Neuronal stem cell (in vitro differentiated cells): ENCODE measurements around the gene HINT2.

ENCODE experiments used
- DNase-seq: peaks from one replicate; pipeline ENCODE4 v3.0.0-alpha.2; 2013; ENCODE audit warnings: low spot score
- H2AFZ ChIP-seq: one replicate; pipeline ENCODE4 v1.6.1; 2013; ENCODE audit warnings: mild to moderate bottlenecking, low read length, inconsistent platforms
- H2AK5ac ChIP-seq: 2 replicates; pipeline ENCODE4 v1.6.1; 2013; ENCODE audit warnings: low read depth, mild to moderate bottlenecking, inconsistent platforms, low read length, moderate library complexity, mixed read lengths
- H2BK120ac ChIP-seq: 2 replicates; pipeline ENCODE4 v1.6.1; 2013; ENCODE audit warnings: low read depth, mild to moderate bottlenecking, inconsistent platforms, low read length, moderate library complexity, mixed read lengths
- H2BK12ac ChIP-seq: one replicate; pipeline ENCODE4 v1.6.1; 2013; ENCODE audit warnings: low read length, inconsistent platforms
- H2BK15ac ChIP-seq: 2 replicates; pipeline ENCODE4 v1.6.1; 2013; ENCODE audit warnings: mild to moderate bottlenecking, low read length, inconsistent platforms, mixed read lengths
- H2BK5ac ChIP-seq: one replicate; pipeline ENCODE4 v1.6.1; 2013; ENCODE audit warnings: inconsistent platforms, mild to moderate bottlenecking, low read length, moderate library complexity
- H3K14ac ChIP-seq: one replicate; pipeline ENCODE4 v1.6.1; 2013; ENCODE audit warnings: low read length, inconsistent platforms
- H3K18ac ChIP-seq: 2 replicates; pipeline ENCODE4 v1.6.1; 2013; ENCODE audit warnings: low read length, inconsistent platforms
- H3K23ac ChIP-seq: 2 replicates; pipeline ENCODE4 v1.6.1; 2013; ENCODE audit warnings: low read depth, mild to moderate bottlenecking, mixed read lengths, low read length, inconsistent platforms; ENCODE audit not compliant: poor library complexity
- H3K27ac ChIP-seq: replicated peaks from 3 replicates; pipeline ENCODE4 v1.5.1; 2013; ENCODE audit warnings: low read length, inconsistent platforms
- H3K27me3 ChIP-seq, 3 experiments: 2 replicates each; pipeline ENCODE4 v1.6.1; 2013; ENCODE audit warnings: low read length in 3 of 3, mild to moderate bottlenecking in 2 of 3, inconsistent platforms in 1 of 3, low read depth in 1 of 3, mixed read lengths in 1 of 3, moderate library complexity in 1 of 3; ENCODE audit not compliant: control insufficient read depth in 3 of 3, insufficient read depth in 3 of 3
- H3K36me3 ChIP-seq, 2 donors: replicated peaks in 1 of 2; 2 replicates each; pipeline ENCODE4 v1.6.1; 2013; ENCODE audit warnings: low read length in 2 of 2; ENCODE audit not compliant: control insufficient read depth in 2 of 2, insufficient read depth in 2 of 2
- H3K4ac ChIP-seq: 2 replicates; pipeline ENCODE4 v1.6.1; 2013; ENCODE audit warnings: inconsistent platforms, mild to moderate bottlenecking, low read length, moderate library complexity
- H3K4me1 ChIP-seq, 2 donors: 1 replicate in 1 of 2; 2 replicates in 1 of 2; pipeline ENCODE4 v1.6.1; 2013; ENCODE audit warnings: low read length in 2 of 2, low read depth in 1 of 2; ENCODE audit not compliant: control insufficient read depth in 2 of 2, insufficient read depth in 1 of 2
- H3K4me2 ChIP-seq: one replicate; pipeline ENCODE4 v1.6.1; 2013; ENCODE audit warnings: mild to moderate bottlenecking, low read length, inconsistent platforms; ENCODE audit not compliant: insufficient read depth, poor library complexity, severe bottlenecking
- H3K4me3 ChIP-seq, 2 donors: 2 replicates each; pipeline ENCODE4 v1.5.1; 2013; ENCODE audit warnings: low read length in 2 of 2, mild to moderate bottlenecking in 2 of 2, inconsistent platforms in 1 of 2, moderate library complexity in 1 of 2
- H3K79me1 ChIP-seq: one replicate; pipeline ENCODE4 v1.6.1; 2013; ENCODE audit warnings: low read depth, mild to moderate bottlenecking, inconsistent platforms, low read length, moderate library complexity
- H3K9ac ChIP-seq: one replicate; pipeline ENCODE4 v1.6.1; 2013; ENCODE audit warnings: mild to moderate bottlenecking, low read depth, low read length, inconsistent platforms; ENCODE audit not compliant: poor library complexity
- H3K9me3 ChIP-seq, 2 donors: replicated peaks in 1 of 2; 2 replicates each; pipeline versions ENCODE3 to v1.6.1; 2013; ENCODE audit warnings: low read length in 2 of 2, mild to moderate bottlenecking in 2 of 2, inconsistent platforms in 1 of 2, low read depth in 1 of 2, mixed read lengths in 1 of 2, moderate library complexity in 1 of 2; ENCODE audit not compliant: control insufficient read depth in 2 of 2, insufficient read depth in 1 of 2
- H4K8ac ChIP-seq: one replicate; pipeline ENCODE4 v1.6.1; 2013; ENCODE audit warnings: low read depth, mild to moderate bottlenecking, inconsistent platforms, low read length, moderate library complexity
- H4K91ac ChIP-seq: one replicate; pipeline ENCODE4 v1.6.1; 2013; ENCODE audit warnings: low read length, low read depth, mild to moderate bottlenecking, inconsistent platforms; ENCODE audit not compliant: poor library complexity
- WGBS, 2 donors: extraction: QIAGEN DNeasy Blood & Tissue Kit; methylation state at CpG; one replicate each; pipeline ENCODE4 v1.1.7; 2013; ENCODE audit warnings: missing lambda C conversion rate in 2 of 2, mixed read lengths in 1 of 2; ENCODE audit not compliant: insufficient read length in 2 of 2, insufficient replicate concordance in 1 of 2; ENCODE audit errors: extremely low coverage in 2 of 2; 5-methylcytosine and 5-hydroxymethylcytosine counted together

Gene HINT2

DNA sequence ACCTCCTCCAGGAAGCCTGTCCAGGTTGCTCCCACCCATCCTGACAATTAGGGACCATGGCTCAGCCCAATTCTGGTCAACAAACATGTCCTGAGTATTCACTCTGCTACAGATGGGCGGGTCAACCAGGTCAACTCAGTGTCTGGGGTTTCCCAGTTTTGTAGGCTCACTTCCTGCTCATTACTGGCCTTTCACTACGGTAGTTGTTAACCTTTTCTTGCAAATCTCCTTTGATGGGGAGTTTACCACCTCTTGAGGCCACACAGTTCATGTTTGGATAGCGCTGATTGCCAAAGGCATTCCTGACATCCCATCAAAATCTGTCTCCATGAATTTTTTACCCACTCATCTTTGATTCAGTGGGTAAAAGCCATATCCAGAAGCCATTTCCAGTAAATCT is 28.0 kb upstream of the HINT2 start:
- no CpG with 5 or more reads among the region's 3 CpGs for WGBS, 2 donors
- DNase-seq: no peak
- Histone ChIP-seq H2AK5ac (no peak overlapping the region), H4K91ac (no peak overlapping the region), H2BK120ac (no peak overlapping the region), H3K79me1 (no peaks in the 10 kb centered on the region), H2BK5ac (no peak overlapping the region), H4K8ac (no peak overlapping the region), H3K4me1 (peaks cover 0 to 10% of the 10 kb centered on the region in 2 donors), H3K4me3 (no peak overlapping the region), H3K18ac (no peak overlapping the region), H2AFZ (no peak overlapping the region), H3K27me3 (peaks cover 0 to 21% (median 0%) of the 10 kb centered on the region in 3 experiments), H3K4ac (no peak overlapping the region), H2BK12ac (no peak overlapping the region), H3K14ac (no peak overlapping the region), H3K36me3 (peaks cover 9 to 36% of the 10 kb centered on the region in 2 donors), H3K4me2 (no peak overlapping the region), H2BK15ac (no peak overlapping the region), H3K9ac (no peak overlapping the region), H3K23ac (no peak overlapping the region), H3K9me3 (peaks cover 0 to 1% of the 10 kb centered on the region in 2 donors), H3K27ac (no peak overlapping the region)

DNA sequence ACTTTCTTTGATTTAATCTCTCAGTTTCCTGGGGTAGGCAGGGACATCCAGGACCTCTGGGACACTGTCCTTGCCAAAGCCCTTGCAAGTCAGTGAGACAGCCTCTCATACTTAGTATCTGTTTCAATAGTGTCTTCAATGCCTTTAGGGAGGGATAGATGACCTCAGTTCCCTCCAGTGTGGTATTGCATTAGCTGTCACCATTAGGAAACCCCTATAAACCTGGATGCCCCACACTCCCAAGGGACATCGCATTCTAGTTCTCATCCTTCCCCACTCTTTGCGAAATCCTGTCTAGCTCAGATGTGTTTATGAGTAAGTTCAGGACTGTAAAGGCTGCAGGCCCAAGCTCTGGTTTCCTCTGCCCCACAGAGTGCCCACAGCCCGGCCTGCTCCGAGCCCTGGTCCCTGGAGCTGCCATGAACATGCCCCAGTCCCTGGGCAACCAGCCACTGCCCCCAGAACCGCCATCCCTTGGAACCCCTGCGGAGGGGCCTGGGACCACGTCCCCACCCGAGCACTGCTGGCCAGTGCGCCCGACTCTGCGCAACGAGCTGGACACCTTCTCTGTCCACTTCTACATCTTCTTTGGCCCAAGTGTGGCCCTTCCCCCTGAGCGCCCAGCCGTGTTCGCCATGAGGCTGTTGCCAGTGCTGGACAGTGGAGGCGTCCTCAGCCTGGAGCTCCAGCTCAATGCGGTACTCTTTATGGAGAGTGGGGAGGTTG is 27.3 kb upstream of the HINT2 start:
- no peak overlapping the region for H4K8ac ChIP-seq
- peak overlapping the region; percentile 6 for H3K23ac ChIP-seq
- WGBS, 2 donors: no CpG with 5 or more reads among the region's 17 CpGs
- no peak for DNase-seq
- H3K4me3 ChIP-seq: peak overlapping the region in 1 of 2 donors; percentile 28
- no peak overlapping the region for H3K4ac ChIP-seq
- H2BK120ac ChIP-seq: no peak overlapping the region
- H3K4me2 ChIP-seq: no peak overlapping the region
- H3K4me1 ChIP-seq: peaks cover 0 to 10% of the 10 kb centered on the region in 2 donors
- no peak overlapping the region for H2BK5ac ChIP-seq
- no peak overlapping the region for H2BK15ac ChIP-seq
- no peak overlapping the region for H2BK12ac ChIP-seq
- no peaks in the 10 kb centered on the region for H3K79me1 ChIP-seq
- no peak overlapping the region for H2AK5ac ChIP-seq
- no peak overlapping the region for H3K14ac ChIP-seq
- no peak overlapping the region for H3K18ac ChIP-seq
- no peak overlapping the region for H4K91ac ChIP-seq
- no peak overlapping the region for H3K9ac ChIP-seq
- H2AFZ ChIP-seq: no peak overlapping the region
- peaks cover 6 to 30% of the 10 kb centered on the region in 2 donors for H3K36me3 ChIP-seq
- peaks cover 0 to 1% of the 10 kb centered on the region in 2 donors for H3K9me3 ChIP-seq
- H3K27me3 ChIP-seq: peaks cover 0 to 19% (median 0%) of the 10 kb centered on the region in 3 experiments
- H3K27ac ChIP-seq: no peak overlapping the region

DNA sequence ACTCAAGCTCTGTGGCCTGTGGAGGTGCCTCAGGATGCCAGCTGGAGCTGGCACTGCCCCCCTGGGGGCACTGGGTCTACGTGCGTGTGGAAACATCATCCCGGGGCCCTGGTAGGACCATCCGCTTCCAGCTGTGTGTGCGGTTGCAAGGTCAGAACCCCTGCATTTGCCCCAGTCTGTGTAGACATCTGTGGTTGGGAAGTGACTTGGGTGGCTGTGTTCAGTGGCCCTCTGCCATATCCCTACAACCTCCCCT is 26.7 kb upstream of the HINT2 start:
- H2AFZ ChIP-seq: no peak overlapping the region
- no peak overlapping the region for H2BK12ac ChIP-seq
- H3K27ac ChIP-seq: no peak overlapping the region
- no peaks in the 10 kb centered on the region for H3K79me1 ChIP-seq
- no peak overlapping the region for H3K14ac ChIP-seq
- no peak overlapping the region for H2BK5ac ChIP-seq
- H4K91ac ChIP-seq: no peak overlapping the region
- H2BK15ac ChIP-seq: no peak overlapping the region
- no peak overlapping the region for H3K4me3 ChIP-seq
- no peak overlapping the region for H3K18ac ChIP-seq
- DNase-seq: no peak
- no peak overlapping the region for H3K4ac ChIP-seq
- H2BK120ac ChIP-seq: no peak overlapping the region
- no peak overlapping the region for H2AK5ac ChIP-seq
- H3K36me3 ChIP-seq: peaks cover under 1 to 24% of the 10 kb centered on the region in 2 donors
- peak overlapping the region; percentile 9 for H3K9ac ChIP-seq
- WGBS, 2 donors: no CpG with 5 or more reads among the region's 5 CpGs
- H4K8ac ChIP-seq: no peak overlapping the region
- H3K27me3 ChIP-seq: peaks cover 0 to 13% (median 0%) of the 10 kb centered on the region in 3 experiments
- no peaks in the 10 kb centered on the region for H3K9me3 ChIP-seq
- H3K4me2 ChIP-seq: no peak overlapping the region
- peaks cover 0 to 7% of the 10 kb centered on the region in 2 donors for H3K4me1 ChIP-seq
- H3K23ac ChIP-seq: no peak overlapping the region

DNA sequence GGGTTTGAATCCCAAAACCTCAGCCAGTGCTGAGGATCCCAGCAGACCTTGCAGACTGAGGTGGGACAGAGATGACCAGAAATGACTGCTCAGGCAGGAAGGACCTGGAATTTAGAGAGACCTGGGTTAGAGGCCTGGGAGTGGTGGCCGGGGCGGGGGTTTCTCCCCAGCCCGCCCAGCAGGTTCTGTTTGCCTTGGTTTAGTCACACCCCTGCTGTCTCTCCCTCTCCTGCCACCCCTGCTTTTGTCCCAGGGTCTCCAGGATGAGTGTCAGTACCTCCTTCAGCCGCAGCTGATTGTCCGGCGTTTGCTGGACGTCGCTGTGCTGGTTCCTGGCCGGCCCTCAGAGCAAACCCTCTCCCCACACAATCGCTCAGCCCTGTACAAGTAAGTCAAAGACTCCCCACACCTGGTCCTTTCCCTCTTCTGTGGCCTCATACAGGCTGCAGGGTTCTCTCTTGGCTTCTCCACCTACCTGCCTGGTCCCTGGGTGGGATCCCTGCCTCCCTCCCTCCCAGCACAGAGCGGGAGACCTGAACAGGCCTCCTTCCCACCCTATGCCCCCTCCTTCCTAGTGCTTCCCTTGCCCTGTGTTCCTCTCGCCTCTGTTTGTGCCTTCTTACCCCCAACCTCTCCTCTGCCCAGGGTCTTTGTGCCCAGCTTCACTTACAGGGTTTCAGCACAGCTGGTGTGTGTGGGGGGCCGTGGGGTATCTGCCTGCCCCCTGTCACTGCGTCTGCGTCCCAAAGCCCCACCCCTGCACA is 26.2 kb upstream of the HINT2 start:
- H3K4me2 ChIP-seq: no peak overlapping the region
- H2BK120ac ChIP-seq: no peak overlapping the region
- H3K4ac ChIP-seq: no peak overlapping the region
- H3K79me1 ChIP-seq: no peaks in the 10 kb centered on the region
- H3K27me3 ChIP-seq: peaks cover 0 to 8% (median 0%) of the 10 kb centered on the region in 3 experiments
- no peaks in the 10 kb centered on the region for H3K9me3 ChIP-seq
- no peak overlapping the region for H2AFZ ChIP-seq
- WGBS, 2 donors: no CpG with 5 or more reads among the region's 15 CpGs
- H4K91ac ChIP-seq: no peak overlapping the region
- H3K18ac ChIP-seq: no peak overlapping the region
- peaks cover 0 to 21% of the 10 kb centered on the region in 2 donors for H3K36me3 ChIP-seq
- no peak overlapping the region for H2BK15ac ChIP-seq
- no peak overlapping the region for H3K14ac ChIP-seq
- H3K4me3 ChIP-seq: no peak overlapping the region
- H2BK12ac ChIP-seq: no peak overlapping the region
- H3K27ac ChIP-seq: no peak overlapping the region
- no peak for DNase-seq
- no peak overlapping the region for H2AK5ac ChIP-seq
- H3K23ac ChIP-seq: no peak overlapping the region
- H3K4me1 ChIP-seq: peaks cover 0 to 5% of the 10 kb centered on the region in 2 donors
- no peak overlapping the region for H2BK5ac ChIP-seq
- H3K9ac ChIP-seq: peak overlapping the region; percentile 9
- H4K8ac ChIP-seq: no peak overlapping the region
